Measurements from ENCODE around the gene TMEM109.

Gene TMEM109, protein sequence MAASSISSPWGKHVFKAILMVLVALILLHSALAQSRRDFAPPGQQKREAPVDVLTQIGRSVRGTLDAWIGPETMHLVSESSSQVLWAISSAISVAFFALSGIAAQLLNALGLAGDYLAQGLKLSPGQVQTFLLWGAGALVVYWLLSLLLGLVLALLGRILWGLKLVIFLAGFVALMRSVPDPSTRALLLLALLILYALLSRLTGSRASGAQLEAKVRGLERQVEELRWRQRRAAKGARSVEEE

DNA sequence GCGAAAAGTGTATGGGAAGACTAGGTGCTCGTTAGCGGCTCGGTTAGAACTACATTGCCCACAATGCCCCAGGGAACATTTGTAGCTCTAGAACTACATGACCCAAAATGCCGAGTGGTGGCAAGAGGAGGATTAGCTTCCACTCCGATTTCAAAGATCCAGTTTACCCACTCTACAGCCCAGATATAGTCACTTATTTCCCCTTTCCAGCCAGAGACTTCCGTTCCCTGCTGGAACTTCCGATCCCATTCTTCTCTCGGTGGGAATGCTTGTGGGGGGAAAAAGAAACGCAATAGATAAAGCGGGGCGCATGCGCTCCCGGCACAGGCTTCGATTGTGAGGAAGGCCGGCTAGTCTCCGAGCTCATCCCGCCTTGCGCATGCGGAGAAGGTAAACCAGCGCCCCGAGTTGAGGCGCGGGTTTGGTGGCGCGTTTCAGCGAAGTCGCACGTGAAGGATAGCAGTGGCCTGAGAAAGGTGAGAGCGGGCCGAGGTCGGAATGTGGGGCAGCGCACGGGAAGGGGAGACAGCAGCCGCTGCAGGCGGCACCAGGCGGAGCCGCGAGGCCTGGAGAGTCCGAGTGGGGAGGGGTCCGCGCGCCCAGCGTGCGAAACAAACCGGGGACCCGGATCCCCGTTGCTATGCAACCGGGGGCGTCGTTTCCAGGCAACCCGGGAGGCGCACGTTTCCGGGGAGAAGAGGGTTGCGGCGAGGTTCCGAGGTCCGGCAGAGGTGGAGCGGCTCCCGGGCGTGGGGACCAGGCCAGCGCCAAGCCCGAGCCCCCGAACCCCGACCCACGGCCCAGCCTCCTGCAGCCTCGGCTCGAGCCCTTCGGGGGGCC is at the start of gene TMEM109:
TMEM109 (plus strand) TSS at position 366 of the 840 bp plus-strand sequence. CDS start 5,536 bp downstream, outside the sequence.
- DNase-seq (ENCODE audit: low read depth in 1 of 2, low spot score in 1 of 2): peak; percentile 73 to 75

DNA sequence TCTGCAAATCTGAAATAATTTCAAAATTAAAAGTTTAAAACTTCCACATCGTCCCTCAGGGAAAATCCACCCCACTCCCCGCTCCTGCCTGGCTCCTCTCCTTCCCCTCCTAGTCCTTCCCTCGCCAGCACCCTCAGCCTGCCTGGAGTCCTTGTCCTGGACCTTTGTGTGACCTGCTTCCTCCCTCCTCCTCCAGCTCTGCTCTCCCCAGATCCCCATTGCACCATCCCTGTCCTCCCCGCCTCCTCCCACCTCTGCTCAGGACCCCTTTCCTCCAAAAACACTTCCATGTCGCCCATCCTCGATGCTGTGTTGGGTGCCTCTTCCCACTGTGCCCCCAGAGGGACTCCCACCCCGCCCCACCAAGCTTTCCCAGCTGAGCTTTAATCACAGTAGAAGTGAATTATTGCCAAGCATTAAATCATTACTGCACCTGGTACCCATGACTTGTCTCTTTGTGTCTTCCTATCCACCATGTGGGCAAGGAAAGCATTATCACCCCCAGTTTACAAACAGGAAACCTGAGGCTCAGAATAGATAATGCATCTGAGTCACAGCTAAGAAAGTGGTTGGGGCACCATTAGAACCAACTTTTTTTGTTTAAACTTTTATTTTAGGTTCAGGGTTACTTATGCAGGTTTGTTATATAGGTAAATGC is 49.0 kb upstream of the TMEM109 start:
- DNase-seq (ENCODE audit: low read depth in 1 of 2, low spot score in 1 of 2): no peak

DNA sequence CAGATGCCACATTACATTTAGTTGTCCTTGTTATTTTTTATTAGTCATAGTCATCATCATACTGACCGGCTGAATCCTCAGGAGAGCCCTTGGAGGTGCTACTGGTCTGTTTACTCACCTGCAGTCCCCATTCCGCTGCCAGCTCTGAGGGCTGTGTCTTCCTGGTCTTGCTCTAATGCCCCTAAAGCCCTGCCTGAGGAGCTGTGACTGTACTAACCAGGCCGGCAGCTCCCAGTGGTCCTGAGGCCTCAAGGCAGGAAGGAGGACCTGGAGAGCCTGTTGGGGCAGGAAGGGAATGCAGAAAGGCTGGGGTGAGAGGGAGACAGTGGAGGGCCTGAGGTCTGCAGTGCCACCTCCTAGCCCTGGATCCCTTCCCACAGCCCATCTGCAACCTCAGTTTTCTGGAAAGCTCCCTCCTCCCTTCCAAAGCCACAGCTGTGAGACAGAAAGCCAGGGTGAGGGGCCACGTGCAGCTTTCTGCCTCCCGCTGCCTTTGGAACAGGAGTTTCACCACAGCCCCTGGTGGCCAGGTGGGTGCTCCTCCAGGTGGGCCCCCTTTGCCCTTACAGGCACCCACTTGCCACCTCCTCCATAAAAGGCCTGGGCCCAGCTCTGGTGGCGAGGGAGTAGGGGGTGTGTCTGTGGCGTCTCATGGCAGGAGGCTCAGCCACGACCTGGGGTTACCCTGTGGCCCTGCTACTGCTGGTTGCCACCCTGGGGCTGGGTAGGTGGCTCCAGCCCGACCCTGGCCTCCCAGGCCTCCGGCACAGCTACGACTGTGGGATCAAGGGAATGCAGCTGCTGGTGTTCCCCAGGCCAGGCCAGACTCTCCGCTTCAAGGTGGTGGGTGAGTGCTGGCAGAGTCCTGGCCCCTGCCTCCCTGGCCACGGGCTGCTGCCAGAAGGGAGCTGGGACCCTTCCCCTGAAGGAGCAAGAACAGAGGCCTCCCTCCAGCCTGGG is 46.8 kb upstream of the TMEM109 start, which contains the start of gene ZP1:
ZP1 (plus strand) TSS at position 632 of the 960 bp plus-strand sequence; CDS start at position 652, 20 bp downstream.
- no peak for DNase-seq (ENCODE audit: low read depth in 1 of 2, low spot score in 1 of 2)

DNA sequence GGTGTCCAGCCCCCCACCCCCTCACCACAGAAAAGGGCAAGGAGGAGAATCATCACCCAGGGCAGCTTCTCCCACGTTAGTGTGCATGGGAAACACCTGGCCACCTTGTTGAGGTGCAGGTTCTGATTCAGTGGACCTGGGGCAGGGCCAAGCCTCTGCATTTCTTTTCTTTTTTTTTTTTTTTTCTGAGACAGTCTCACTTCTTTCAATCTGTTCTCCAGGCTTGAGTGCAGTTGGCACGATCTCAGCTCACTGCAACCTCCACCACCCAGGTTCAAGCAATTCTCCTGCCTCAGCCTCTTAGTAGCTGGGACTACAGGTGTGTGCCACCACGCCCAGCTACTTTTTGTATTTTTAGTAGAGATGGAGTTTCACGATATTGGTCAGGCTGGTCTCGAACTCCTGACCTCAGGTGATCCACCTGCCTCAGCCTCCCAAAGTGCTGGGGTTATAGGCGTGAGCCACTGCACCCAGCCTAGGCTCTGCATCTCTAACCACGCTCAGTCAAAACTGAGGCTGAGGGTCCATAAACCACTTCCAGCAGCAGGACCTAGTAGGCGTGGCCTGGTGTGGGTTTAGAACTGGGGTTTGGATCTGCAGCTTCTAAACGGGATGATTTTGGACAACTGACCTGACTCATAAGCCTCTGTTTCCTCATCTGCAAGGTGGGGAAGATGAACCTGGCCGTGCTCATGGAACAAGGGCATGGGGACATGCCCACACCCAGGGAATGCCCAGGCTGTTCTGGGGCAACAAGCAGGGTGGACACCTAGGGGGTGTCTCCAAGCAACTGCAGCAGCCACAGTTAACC is 45.9 kb upstream of the TMEM109 start:
- no peak for DNase-seq (ENCODE audit: low read depth in 1 of 2, low spot score in 1 of 2)

DNA sequence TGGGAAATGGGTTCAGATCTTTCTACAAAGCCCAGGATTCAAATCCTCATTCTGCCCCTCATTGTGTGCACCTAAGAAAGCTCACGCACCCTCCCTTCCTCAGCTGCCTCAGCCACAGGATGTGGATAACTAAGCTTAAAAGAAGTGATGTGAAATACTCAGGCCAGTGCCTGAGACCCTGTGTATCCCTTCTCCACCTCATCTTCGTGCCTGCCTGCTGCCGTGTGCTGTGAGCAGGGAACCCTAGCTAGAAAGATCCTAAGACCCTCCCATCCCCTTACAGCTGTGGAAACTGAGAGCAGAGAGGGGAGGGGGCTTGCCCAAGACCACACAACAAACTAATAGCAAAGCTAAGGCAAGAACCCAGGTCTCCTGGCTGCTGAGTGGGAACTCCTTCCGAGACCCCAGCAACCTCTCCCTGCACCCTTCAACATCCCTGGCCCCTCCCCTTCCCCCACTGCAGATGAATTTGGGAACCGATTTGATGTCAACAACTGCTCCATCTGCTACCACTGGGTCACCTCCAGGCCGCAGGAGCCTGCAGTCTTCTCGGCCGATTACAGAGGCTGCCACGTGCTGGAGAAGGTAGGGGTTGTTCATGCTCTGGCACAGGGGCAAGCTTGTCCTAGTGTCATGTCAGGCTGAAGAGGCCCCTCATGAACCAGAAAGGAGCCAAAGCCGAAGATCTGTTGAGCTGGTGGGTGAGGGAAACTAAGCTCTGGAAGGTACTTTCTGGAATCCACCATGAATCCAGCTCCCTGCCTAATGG is 45.1 kb upstream of the TMEM109 start:
- no peak for DNase-seq (ENCODE audit: low read depth in 1 of 2, low spot score in 1 of 2)

DNA sequence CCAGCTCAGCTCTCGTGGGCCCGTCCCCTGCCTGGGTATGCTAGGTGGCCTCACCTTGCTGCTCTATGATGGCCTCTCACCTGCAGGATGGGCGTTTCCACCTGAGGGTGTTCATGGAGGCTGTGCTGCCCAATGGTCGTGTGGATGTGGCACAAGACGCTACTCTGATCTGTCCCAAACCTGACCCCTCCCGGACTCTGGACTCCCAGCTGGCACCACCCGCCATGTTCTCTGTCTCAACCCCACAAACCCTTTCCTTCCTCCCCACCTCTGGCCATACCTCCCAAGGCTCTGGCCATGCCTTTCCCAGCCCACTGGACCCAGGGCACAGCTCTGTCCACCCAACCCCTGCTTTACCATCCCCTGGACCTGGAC is 44.5 kb upstream of the TMEM109 start:
- no peak for DNase-seq (ENCODE audit: low read depth in 1 of 2, low spot score in 1 of 2)

DNA sequence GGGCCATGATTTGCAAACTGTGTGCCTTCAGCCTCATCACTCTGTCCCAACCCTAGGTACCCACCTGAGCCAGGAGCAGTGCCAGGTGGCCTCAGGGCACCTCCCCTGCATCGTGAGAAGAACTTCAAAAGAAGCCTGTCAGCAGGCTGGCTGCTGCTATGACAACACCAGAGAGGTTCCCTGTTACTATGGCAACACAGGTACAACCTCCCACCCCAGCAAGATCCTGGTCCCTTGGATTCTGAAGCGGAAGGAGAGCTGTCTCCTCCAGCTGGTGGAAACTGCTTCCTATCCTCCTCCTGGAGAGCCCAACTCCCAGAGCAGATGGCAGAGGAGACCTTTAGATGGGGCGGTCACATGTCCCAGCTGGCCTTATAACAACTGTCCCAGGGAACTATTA is 43.7 kb upstream of the TMEM109 start:
- no peak for DNase-seq (ENCODE audit: low read depth in 1 of 2, low spot score in 1 of 2)

DNA sequence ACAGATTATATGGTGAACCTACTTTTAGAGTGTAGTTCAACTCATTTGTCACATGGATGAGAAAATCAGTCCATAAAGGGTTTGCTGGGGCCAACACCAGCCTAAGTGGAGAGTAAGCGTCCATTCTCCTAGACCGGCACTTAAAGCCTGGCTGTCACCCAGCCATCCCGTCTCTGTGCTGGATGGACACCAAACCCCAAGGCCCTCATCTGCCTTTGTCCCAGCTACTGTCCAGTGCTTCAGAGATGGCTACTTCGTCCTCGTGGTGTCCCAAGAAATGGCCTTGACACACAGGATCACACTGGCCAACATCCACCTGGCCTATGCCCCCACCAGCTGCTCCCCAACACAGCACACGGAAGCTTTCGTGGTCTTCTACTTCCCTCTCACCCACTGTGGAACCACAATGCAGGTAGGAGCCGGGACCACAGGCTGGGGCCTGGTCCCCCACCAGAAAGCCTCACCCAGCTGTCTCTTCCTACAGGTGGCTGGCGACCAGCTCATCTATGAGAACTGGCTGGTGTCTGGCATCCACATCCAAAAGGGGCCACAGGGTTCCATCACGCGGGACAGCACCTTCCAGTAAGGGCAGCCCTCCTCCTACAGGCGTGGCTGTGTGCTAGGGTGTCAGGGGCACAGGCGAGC is 43.1 kb upstream of the TMEM109 start:
- no peak for DNase-seq (ENCODE audit: low read depth in 1 of 2, low spot score in 1 of 2)

DNA sequence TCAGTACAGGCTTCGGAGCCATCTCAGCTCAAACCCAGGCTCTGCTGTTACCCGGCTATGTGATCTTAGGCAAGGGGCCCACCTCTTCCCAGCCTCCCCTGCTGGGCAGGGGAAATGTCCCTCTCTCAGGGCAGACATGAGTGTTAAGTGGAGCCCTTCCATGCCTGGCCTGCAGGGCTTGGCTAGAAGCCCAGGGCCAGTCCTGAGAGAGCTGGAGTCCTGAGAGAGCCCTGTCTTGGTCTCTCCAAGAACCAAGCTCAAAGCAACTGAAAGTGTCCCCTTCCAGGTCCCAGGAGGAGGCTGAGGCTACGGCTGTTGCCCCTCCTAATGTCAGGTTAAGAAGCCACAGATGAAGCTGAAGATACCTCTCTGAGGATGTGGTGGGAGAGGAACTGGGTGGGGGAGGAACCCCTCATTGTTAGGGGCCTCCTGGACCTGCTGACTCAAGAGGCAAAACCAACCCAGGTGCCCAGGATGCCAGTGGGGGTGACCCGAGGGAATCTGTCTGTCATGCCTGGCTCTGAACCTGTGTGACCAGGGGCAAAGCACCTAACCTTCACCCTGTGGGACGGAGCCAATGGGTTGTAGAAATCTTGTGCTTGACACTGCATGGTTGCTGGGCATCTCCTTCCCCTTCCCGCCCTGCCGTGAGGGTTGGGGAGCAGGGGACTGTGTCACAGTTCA is 42.4 kb upstream of the TMEM109 start:
- no peak for DNase-seq (ENCODE audit: low read depth in 1 of 2, low spot score in 1 of 2)

DNA sequence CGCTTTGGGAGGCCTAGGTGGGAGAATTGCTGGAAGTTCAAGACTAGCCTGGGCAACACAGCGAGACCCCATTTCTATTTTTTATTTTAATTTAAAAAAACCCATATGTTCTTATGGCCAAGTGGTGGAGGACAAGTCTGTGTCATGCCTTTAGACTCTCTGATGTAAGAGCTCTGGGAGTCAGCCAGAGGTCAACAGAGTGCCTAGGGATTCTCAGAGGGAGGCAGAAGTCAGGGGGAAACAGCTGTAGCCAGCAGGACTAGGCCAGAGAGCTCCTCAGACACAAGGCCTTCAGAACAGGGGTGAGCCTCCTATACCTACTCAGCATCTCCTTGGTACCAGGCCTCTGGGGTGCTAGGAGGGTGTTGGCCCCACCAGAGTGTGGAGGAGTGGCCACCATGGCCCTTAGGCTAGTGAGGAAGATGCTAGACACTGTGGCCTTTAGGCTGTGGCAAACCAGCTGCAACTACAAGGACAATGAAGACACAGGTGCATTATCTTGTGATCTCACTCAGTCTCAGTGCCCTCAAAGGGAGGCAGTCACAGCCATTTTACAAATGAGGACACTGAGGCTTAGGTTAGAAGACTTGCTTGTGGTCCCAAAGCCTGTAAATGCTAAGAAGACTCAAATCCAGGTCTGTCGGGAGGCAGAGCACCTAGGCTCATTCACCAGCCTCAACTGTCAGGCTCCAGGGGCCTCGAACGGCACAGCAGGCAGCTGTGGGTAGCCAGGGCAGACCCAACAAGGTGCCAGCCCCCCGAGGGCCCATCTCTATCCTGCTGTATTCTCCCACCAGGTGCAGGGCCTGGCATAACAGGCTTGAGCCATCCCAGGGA is 41.6 kb upstream of the TMEM109 start:
- no peak for DNase-seq (ENCODE audit: low read depth in 1 of 2, low spot score in 1 of 2)

DNA sequence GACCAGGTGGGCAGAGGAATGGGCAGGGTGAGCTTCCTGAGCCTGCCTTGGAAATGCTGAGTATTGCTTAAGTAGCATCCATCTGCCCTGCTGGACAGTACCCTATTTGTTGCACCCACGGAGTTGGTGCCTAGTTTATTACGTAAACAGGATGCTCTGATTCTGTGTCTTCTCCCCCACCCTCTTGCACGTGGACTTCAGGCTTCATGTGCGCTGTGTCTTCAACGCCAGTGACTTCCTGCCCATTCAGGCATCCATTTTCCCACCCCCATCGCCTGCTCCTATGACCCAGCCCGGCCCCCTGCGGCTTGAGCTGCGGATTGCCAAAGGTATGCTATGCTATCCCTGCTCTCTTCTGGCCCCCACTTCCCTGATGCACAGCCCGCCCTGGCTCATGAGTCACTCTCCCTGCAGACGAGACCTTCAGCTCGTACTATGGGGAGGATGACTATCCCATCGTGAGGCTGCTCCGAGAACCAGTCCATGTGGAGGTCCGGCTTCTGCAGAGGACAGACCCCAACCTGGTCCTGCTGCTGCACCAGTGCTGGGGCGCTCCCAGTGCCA is 40.9 kb upstream of the TMEM109 start:
- DNase-seq (ENCODE audit: low read depth in 1 of 2, low spot score in 1 of 2): no peak

DNA sequence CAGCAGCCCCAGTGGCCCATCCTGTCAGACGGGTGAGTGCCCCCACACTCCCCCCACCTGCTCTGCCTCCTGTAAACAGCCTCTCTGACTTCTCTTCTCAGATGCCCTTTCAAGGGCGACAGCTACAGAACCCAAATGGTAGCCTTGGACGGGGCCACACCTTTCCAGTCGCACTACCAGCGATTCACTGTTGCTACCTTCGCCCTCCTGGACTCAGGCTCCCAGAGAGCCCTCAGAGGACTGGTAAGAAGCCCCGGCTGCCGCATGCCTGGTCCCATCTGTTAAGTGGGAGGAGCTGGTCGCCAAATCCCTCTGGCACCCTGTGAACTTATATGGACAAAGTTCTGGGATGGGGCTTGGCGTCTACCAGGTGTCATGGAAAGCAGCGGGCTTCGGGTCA is 40.4 kb upstream of the TMEM109 start:
- no peak for DNase-seq (ENCODE audit: low read depth in 1 of 2, low spot score in 1 of 2)

DNA sequence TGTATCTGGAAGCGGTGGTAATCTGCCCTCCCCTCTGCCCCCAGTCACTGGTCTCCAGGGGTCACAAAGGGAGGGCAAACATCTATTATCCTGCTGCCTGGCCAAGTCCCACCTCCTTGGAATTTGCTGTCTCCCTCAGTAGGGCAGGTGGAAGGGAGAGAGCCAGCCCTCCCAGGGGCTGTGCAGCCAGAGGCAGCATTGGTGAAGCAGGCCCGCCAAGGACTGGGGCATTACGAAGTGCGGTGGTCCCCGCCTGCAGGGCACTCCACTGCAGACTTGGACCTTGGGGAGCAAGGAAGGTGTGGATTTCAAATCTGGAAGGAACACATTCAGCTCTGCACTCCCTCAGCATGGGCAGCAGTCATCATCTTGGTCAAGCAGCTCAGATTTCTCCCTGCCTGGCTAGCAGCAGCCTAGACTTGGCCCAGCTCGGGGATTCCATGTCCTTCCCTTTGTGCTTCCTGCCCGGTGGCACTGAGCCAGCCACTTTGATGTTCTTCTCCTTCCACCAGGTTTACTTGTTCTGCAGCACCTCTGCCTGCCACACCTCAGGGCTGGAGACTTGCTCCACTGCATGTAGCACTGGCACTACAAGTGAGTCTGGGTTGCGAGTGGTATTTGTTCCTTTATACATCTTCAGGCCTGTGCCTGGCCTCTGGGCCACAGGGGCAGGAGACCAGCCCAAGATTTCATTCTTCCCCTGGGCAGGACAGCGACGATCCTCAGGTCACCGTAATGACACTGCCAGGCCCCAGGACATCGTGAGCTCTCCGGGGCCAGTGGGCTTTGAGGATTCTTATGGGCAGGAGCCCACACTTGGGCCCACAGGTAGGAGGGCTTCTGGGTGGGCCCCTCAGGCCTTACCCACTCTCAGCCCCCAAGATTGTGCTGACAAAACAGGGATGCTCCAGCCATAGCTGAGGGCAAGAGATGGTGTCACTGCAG is 39.3 kb upstream of the TMEM109 start:
- no peak for DNase-seq (ENCODE audit: low read depth in 1 of 2, low spot score in 1 of 2)

DNA sequence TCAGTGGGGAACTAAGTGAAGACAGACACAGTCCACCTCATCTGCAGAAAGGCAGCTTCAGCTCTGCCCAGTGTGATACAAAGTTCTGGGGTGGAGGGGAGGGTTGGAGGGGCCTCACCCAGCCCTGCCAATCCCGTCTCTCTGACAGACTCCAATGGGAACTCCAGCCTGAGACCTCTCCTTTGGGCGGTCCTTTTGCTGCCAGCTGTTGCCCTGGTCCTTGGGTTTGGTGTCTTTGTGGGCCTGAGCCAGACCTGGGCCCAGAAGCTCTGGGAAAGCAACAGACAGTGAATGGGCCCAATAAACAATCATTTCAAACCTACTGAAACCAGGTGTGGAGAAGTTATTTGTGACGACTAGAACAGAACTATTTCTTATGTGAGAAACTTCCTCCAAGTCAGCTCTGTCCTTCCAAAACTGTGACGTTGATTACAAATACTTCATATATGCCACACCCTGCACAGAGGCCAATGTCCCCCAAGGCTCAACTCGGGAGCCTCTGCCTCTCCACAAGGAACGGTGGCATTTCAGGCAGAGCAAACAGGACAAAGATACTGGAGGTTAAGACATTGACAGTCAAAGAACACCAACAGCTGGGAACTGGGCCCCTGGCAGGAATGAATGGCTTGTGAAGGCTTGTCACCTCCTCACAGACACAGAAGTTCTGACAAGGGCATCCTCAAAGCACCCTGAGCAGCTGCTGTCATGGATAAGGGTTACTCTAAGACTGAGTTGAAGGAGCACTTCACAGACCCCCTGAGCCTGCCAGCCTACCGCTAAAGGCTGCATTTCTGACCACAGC is 38.4 kb upstream of the TMEM109 start:
- no peak for DNase-seq (ENCODE audit: low read depth in 1 of 2, low spot score in 1 of 2)

DNA sequence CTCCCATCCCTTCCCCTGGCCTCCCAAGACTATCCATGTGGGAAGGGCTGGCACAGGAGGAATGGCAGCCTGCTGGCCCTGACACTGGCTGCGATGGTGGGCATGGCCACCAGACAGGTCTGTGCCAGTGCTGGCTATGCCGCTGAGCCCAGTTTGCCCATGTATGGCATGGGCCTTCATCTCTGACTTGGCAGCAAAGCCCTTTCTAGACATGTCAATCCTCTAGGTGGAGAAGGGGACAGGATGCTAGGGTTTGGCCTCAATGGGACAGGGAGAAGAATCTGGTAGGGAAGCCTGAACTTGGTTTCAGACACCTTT is 37.8 kb upstream of the TMEM109 start:
- no peak for DNase-seq (ENCODE audit: low read depth in 1 of 2, low spot score in 1 of 2)
